ENCODE results near the gene ZNF786.
"Not testable (repeated sequence)": the region's sequence is repeated elsewhere in the genome, so short reads cannot be mapped to it uniquely, and the experiment has no call there.

The ZNF786 gene

GRCh38 chr7:149046416-149046815 is 44.1 kb downstream of the ZNF786 start:
- no peak for ATAC-seq
- TF ChIP-seq, protein P1, sequence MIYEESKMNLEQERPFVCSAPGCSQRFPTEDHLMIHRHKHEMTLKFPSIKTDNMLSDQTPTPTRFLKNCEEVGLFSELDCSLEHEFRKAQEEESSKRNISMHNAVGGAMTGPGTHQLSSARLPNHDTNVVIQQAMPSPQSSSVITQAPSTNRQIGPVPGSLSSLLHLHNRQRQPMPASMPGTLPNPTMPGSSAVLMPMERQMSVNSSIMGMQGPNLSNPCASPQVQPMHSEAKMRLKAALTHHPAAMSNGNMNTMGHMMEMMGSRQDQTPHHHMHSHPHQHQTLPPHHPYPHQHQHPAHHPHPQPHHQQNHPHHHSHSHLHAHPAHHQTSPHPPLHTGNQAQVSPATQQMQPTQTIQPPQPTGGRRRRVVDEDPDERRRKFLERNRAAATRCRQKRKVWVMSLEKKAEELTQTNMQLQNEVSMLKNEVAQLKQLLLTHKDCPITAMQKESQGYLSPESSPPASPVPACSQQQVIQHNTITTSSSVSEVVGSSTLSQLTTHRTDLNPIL (CRISPR knock-in tag; IDR thresholded peaks at IDR 0.05; ENCODE audit: low read depth) = no peak
- TF ChIP-seq ESRRG (CRISPR knock-in tag; IDR thresholded peaks at IDR 0.05) (no peak), ZNF70 (CRISPR knock-in tag; IDR thresholded peaks at IDR 0.05) (no peak), GLIS3 (CRISPR knock-in tag; IDR thresholded peaks at IDR 0.05) (no peak), CSRNP3 (CRISPR knock-in tag; IDR thresholded peaks at IDR 0.05) (no peak), BACH2 (CRISPR knock-in tag; IDR thresholded peaks at IDR 0.05; ENCODE audit: borderline replicate concordance) (no peak), ZFP3 (CRISPR knock-in tag; IDR thresholded peaks at IDR 0.05) (no peak)
- TF ChIP-seq, protein P2, sequence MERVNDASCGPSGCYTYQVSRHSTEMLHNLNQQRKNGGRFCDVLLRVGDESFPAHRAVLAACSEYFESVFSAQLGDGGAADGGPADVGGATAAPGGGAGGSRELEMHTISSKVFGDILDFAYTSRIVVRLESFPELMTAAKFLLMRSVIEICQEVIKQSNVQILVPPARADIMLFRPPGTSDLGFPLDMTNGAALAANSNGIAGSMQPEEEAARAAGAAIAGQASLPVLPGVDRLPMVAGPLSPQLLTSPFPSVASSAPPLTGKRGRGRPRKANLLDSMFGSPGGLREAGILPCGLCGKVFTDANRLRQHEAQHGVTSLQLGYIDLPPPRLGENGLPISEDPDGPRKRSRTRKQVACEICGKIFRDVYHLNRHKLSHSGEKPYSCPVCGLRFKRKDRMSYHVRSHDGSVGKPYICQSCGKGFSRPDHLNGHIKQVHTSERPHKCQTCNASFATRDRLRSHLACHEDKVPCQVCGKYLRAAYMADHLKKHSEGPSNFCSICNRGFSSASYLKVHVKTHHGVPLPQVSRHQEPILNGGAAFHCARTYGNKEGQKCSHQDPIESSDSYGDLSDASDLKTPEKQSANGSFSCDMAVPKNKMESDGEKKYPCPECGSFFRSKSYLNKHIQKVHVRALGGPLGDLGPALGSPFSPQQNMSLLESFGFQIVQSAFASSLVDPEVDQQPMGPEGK (CRISPR knock-in tag; IDR thresholded peaks at IDR 0.05; ENCODE audit: borderline replicate concordance) = no peak

GRCh38 chr7:149043936-149044335 is 46.6 kb downstream of the ZNF786 start:
- no peak for TF ChIP-seq OSR1 (CRISPR knock-in tag; IDR thresholded peaks at IDR 0.05)
- TF ChIP-seq, protein P3, sequence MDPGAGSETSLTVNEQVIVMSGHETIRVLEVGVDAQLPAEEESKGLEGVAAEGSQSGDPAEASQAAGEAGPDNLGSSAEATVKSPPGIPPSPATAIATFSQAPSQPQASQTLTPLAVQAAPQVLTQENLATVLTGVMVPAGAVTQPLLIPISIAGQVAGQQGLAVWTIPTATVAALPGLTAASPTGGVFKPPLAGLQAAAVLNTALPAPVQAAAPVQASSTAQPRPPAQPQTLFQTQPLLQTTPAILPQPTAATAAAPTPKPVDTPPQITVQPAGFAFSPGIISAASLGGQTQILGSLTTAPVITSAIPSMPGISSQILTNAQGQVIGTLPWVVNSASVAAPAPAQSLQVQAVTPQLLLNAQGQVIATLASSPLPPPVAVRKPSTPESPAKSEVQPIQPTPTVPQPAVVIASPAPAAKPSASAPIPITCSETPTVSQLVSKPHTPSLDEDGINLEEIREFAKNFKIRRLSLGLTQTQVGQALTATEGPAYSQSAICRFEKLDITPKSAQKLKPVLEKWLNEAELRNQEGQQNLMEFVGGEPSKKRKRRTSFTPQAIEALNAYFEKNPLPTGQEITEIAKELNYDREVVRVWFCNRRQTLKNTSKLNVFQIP (CRISPR knock-in tag; IDR thresholded peaks at IDR 0.05; ENCODE audit: borderline replicate concordance, low read depth) = no peak

GRCh38 chr7:149041350-149041749 is 49.2 kb downstream of the ZNF786 start:
- ATAC-seq = no peak
- no peak for TF ChIP-seq ZFP3 (CRISPR knock-in tag; IDR thresholded peaks at IDR 0.05)
- no peak for TF ChIP-seq TCF4 (CRISPR knock-in tag; IDR thresholded peaks at IDR 0.05; ENCODE audit: borderline replicate concordance)
- no peak for TF ChIP-seq ZC3H10 (CRISPR knock-in tag; IDR thresholded peaks at IDR 0.05)
- TF ChIP-seq, protein P4, sequence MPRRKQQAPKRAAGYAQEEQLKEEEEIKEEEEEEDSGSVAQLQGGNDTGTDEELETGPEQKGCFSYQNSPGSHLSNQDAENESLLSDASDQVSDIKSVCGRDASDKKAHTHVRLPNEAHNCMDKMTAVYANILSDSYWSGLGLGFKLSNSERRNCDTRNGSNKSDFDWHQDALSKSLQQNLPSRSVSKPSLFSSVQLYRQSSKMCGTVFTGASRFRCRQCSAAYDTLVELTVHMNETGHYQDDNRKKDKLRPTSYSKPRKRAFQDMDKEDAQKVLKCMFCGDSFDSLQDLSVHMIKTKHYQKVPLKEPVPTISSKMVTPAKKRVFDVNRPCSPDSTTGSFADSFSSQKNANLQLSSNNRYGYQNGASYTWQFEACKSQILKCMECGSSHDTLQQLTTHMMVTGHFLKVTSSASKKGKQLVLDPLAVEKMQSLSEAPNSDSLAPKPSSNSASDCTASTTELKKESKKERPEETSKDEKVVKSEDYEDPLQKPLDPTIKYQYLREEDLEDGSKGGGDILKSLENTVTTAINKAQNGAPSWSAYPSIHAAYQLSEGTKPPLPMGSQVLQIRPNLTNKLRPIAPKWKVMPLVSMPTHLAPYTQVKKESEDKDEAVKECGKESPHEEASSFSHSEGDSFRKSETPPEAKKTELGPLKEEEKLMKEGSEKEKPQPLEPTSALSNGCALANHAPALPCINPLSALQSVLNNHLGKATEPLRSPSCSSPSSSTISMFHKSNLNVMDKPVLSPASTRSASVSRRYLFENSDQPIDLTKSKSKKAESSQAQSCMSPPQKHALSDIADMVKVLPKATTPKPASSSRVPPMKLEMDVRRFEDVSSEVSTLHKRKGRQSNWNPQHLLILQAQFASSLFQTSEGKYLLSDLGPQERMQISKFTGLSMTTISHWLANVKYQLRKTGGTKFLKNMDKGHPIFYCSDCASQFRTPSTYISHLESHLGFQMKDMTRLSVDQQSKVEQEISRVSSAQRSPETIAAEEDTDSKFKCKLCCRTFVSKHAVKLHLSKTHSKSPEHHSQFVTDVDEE (CRISPR knock-in tag; IDR thresholded peaks at IDR 0.05) = no peak
- no peak for TF ChIP-seq ZNF70 (CRISPR knock-in tag; IDR thresholded peaks at IDR 0.05)
- TF ChIP-seq ZNF565 (CRISPR knock-in tag; conservative IDR thresholded peaks at IDR 0.05; ENCODE audit: low read depth) = no peak
- no peak for TF ChIP-seq ZFP30 (CRISPR knock-in tag; IDR thresholded peaks at IDR 0.05)
- TF ChIP-seq ESRRG (CRISPR knock-in tag; IDR thresholded peaks at IDR 0.05) = no peak
- TF ChIP-seq, protein P2 (CRISPR knock-in tag; IDR thresholded peaks at IDR 0.05; ENCODE audit: borderline replicate concordance) = no peak
- TF ChIP-seq OSR1 (CRISPR knock-in tag; IDR thresholded peaks at IDR 0.05) = no peak
- no peak for TF ChIP-seq PPARA (CRISPR knock-in tag; IDR thresholded peaks at IDR 0.05; ENCODE audit: borderline replicate concordance)
- TF ChIP-seq TOX (CRISPR knock-in tag; IDR thresholded peaks at IDR 0.05; ENCODE audit: borderline replicate concordance) = no peak
- no peak for TF ChIP-seq ZNF8 (CRISPR knock-in tag; IDR thresholded peaks at IDR 0.05)
- TF ChIP-seq SNAI2 (CRISPR knock-in tag; IDR thresholded peaks at IDR 0.05) = no peak
- TF ChIP-seq CSRNP3 (CRISPR knock-in tag; IDR thresholded peaks at IDR 0.05) = no peak
- TF ChIP-seq, protein P3 (CRISPR knock-in tag; IDR thresholded peaks at IDR 0.05; ENCODE audit: borderline replicate concordance, low read depth) = no peak
- TF ChIP-seq BACH2 (CRISPR knock-in tag; IDR thresholded peaks at IDR 0.05; ENCODE audit: borderline replicate concordance) = no peak

More at GRCh38 chr7:149043936-149044335, 46.6 kb downstream of the ZNF786 start:
- no peak for ATAC-seq

DNA sequence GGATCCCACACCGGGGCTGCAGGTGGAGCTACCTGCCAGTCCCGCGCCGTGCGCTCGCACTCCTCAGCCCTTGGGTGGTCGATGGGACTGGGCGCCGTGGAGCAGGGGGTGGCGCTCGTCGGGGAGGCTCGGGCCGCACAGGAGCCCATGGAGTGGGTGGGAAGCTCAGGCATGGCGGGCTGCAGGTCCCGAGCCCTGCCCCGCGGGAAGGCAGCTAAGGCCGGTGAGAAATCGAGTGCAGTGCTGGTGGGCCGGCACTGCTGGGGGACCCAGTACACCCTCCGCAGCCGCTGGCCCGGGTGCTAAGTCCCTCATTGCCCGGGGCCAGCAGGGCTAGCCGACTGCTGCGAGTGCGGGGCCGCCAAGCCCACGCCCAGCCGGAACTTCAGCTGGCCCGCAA is 51.9 kb downstream of the ZNF786 start:
- ATAC-seq = not testable (repeated sequence)

Data from SK-N-SH treated with all-trans-retinoic acid at 6 μM for 48 hours (cell line).